B cell (primary cell): ENCODE results near the gene EPB41L4A. TPM values are rescaled to one million over a fixed set of nuclear protein-coding genes. Genes with fewer than 3 reads are reported as not detected.
"Not testable (repeated sequence)": the region's sequence is repeated elsewhere in the genome, so short reads cannot be mapped to it uniquely, and the experiment has no call there.

Experiments used
- ATAC-seq: fragments of 200-7000 bp; cut with Tn5 transposase; one replicate; pipeline ENCODE4 v1.10.0; 2021; ENCODE audit warnings: low read depth, mild to moderate bottlenecking, moderate number of reproducible peaks, moderate library complexity
- CTCF ChIA-PET: fragments of 350-600 bp; sonication (Branson Sonifier 250); formaldehyde crosslinking; loops from one replicate; lab custom pipeline; 2021; ENCODE audit warnings: antibody characterized with exemption, inconsistent platforms; lab: Charles Lee
- POLR2A ChIA-PET: fragments of 350-600 bp; sonication (Branson Sonifier 250); formaldehyde crosslinking; loops from one replicate; lab custom pipeline; 2021; ENCODE audit warnings: antibody characterized with exemption; lab: Charles Lee
- DNase-seq: peaks from one replicate; pipeline ENCODE4 v3.0.0; 2013
- H2AFZ ChIP-seq: 2 replicates; pipeline ENCODE4 v1.6.1; 2012; ENCODE audit warnings: mild to moderate bottlenecking, low read depth, low read length; ENCODE audit not compliant: insufficient read depth, poor library complexity, severe bottlenecking
- H3K27ac ChIP-seq, 2 donors: 1 replicate in 1 of 2; 2 replicates in 1 of 2; pipeline ENCODE4 v1.5.1; 2012 to 2013; ENCODE audit warnings: low read length in 2 of 2, mild to moderate bottlenecking in 2 of 2, moderate library complexity in 1 of 2
- H3K27me3 ChIP-seq, 4 experiments: fragments of 200-600 bp in 1 of 4; sonication (generic) in 1 of 4; replicated peaks in 1 of 4; 1 replicate in 2 of 4; 2 replicates in 2 of 4; pipeline versions ENCODE4 v1.6.1 to v1.7.0; 2013 to 2016; ENCODE audit warnings: low read length in 3 of 4, mild to moderate bottlenecking in 2 of 4, mixed read lengths in 1 of 4, moderate library complexity in 1 of 4; ENCODE audit not compliant: insufficient read depth in 4 of 4, control insufficient read depth in 3 of 4; ENCODE audit errors: control extremely low read depth in 1 of 4
- H3K36me3 ChIP-seq, 2 experiments: replicated peaks in 1 of 2; 1 replicate in 1 of 2; 2 replicates in 1 of 2; pipeline versions ENCODE4 v1.6.1 to v1.7.1; 2013; ENCODE audit warnings: low read length in 1 of 2; ENCODE audit not compliant: insufficient read depth in 2 of 2, control insufficient read depth in 1 of 2; ENCODE audit errors: control extremely low read depth in 1 of 2, extremely low read depth in 1 of 2
- H3K4me1 ChIP-seq, 2 donors: fragments of 200-600 bp in 1 of 2; sonication (generic) in 1 of 2; 1 replicate in 1 of 2; 2 replicates in 1 of 2; pipeline versions ENCODE4 v1.5.1 to v1.6.1; 2013 to 2017; ENCODE audit warnings: low read length in 2 of 2; ENCODE audit not compliant: control insufficient read depth in 2 of 2, insufficient read depth in 2 of 2
- H3K4me2 ChIP-seq: replicated peaks from 2 replicates; pipeline ENCODE3; 2012; ENCODE audit warnings: mild to moderate bottlenecking, low read depth, low read length; ENCODE audit not compliant: poor library complexity, severe bottlenecking
- H3K4me3 ChIP-seq, 5 experiments: fragments of 200-600 bp in 1 of 5; sonication (generic) in 1 of 5; 1 replicate in 3 of 5; 2 replicates in 2 of 5; pipeline versions ENCODE4 v1.5.1 to v1.7.0; 2011 to 2016; ENCODE audit warnings: low read length in 4 of 5, mild to moderate bottlenecking in 4 of 5, low read depth in 2 of 5, control low read depth in 1 of 5, moderate library complexity in 1 of 5; ENCODE audit not compliant: insufficient read depth in 1 of 5; ENCODE audit errors: control extremely low read depth in 1 of 5, extremely low read depth in 1 of 5
- H3K79me2 ChIP-seq: fragments of 200-600 bp; sonication (generic); one replicate; pipeline ENCODE4 v1.6.0; 2016; ENCODE audit warnings: low read length; ENCODE audit not compliant: control insufficient read depth, insufficient read depth
- H3K9ac ChIP-seq: fragments of 200-600 bp; sonication (generic); 2 replicates; pipeline ENCODE4 v1.6.1; 2017; ENCODE audit warnings: mild to moderate bottlenecking, low read length, moderate library complexity
- H3K9me3 ChIP-seq, 3 donors: one replicate each; pipeline versions ENCODE4 v1.6.1 to v1.7.1; 2013; ENCODE audit warnings: low read length in 2 of 3; ENCODE audit not compliant: control insufficient read depth in 2 of 3, insufficient read depth in 1 of 3; ENCODE audit errors: control extremely low read depth in 1 of 3
- H4K20me1 ChIP-seq: 2 replicates; pipeline ENCODE4 v1.6.0; 2012; ENCODE audit warnings: mild to moderate bottlenecking, low read length; ENCODE audit not compliant: insufficient read depth, control insufficient read depth, poor library complexity, severe bottlenecking
- H3K27ac Mint-ChIP-seq: one replicate; pipeline ENCODE4 v1.8.0; 2021; ENCODE audit warnings: mixed read lengths
- H3K27me3 Mint-ChIP-seq: one replicate; pipeline ENCODE4 v1.8.0; 2021; ENCODE audit warnings: mixed read lengths
- H3K4me1 Mint-ChIP-seq: one replicate; pipeline ENCODE4 v1.8.0; 2021; ENCODE audit warnings: mixed read lengths
- H3K4me3 Mint-ChIP-seq: one replicate; pipeline ENCODE4 v1.8.0; 2021; ENCODE audit warnings: mixed read lengths
- H3K9me3 Mint-ChIP-seq: one replicate; pipeline ENCODE4 v1.8.0; 2022; ENCODE audit warnings: mixed read lengths; ENCODE audit not compliant: insufficient read depth
- EZH2 ChIP-seq: IDR thresholded peaks from 2 replicates; pipeline ENCODE4 v1.6.1; 2012; ENCODE audit warnings: borderline replicate concordance, low read depth, mild to moderate bottlenecking, moderate library complexity, low read length; ENCODE audit not compliant: insufficient read depth, poor library complexity, severe bottlenecking
- WGBS: methylation state at CpG from one replicate; pipeline ENCODE4 v1.1.5; 2013; ENCODE audit warnings: missing lambda C conversion rate; ENCODE audit not compliant: insufficient coverage; 5-methylcytosine and 5-hydroxymethylcytosine counted together
- intact Hi-C: fragments of 100-400 bp; cut with micrococcal nuclease; formaldehyde crosslinking; loops from one replicate; pipeline ENCODE4 v1.10.0; 2022
- polyA plus RNA-seq: library from polyadenylated mRNA; depleted of rRNA; stranded (reverse); fragments of >200 nt; gene quantifications from 2 replicates; pipeline ENCODE4 v1.2.3, GENCODE V29; 2012
- total RNA-seq, 2 donors: library from RNA; stranded (reverse); fragments of 120-200 nt in 1 of 2; gene quantifications; 1 replicate in 1 of 2; 2 replicates in 1 of 2; pipeline versions ENCODE4 v1.2.3 to v1.2.4, GENCODE V29; 2013 to 2022
- TF ChIP-seq, protein P1 (sequence below): fragments of 200-600 bp; IDR thresholded peaks from one replicate; pipeline ENCODE4 v1.8.0; 2022; ENCODE audit warnings: antibody characterized with exemption, mild to moderate bottlenecking

EPB41L4A gene
- total and polyA plus RNA-seq, 2 donors (not counting 1 experiment from before 2014, with no cell fraction given): 1.8 to 12.9 TPM

DNA sequence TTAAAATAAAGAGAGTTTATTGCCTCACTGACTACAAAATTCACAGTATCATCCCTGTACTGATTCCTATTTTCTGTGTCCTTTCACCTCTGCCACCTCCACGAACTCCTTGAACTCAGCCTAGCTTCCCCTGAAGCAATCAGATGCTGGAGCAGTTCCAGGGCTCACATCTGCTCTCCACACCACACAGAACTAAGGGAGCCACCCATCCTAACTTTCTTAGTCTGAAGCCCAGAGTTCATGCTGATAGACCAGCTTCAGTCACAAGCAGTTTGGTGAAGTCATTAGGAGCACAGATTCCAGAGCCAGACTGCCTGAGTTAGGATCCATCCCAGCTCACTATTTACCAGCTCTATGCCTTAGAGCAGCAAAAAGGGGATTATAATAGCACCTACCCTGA, 15.6 kb upstream of the EPB41L4A start:
- peaks cover 8 to 10% of the 10 kb centered on the region in 2 donors for H3K4me1 ChIP-seq
- peaks cover 0 to 8% (median 5%) of the 10 kb centered on the region in 4 experiments for H3K27me3 ChIP-seq
- no peak overlapping the region for H3K27ac Mint-ChIP-seq
- TF ChIP-seq, protein P1, sequence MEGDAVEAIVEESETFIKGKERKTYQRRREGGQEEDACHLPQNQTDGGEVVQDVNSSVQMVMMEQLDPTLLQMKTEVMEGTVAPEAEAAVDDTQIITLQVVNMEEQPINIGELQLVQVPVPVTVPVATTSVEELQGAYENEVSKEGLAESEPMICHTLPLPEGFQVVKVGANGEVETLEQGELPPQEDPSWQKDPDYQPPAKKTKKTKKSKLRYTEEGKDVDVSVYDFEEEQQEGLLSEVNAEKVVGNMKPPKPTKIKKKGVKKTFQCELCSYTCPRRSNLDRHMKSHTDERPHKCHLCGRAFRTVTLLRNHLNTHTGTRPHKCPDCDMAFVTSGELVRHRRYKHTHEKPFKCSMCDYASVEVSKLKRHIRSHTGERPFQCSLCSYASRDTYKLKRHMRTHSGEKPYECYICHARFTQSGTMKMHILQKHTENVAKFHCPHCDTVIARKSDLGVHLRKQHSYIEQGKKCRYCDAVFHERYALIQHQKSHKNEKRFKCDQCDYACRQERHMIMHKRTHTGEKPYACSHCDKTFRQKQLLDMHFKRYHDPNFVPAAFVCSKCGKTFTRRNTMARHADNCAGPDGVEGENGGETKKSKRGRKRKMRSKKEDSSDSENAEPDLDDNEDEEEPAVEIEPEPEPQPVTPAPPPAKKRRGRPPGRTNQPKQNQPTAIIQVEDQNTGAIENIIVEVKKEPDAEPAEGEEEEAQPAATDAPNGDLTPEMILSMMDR: no peak
- TF ChIP-seq EZH2: no peak
- no peak overlapping the region for H2AFZ ChIP-seq
- no peak overlapping the region for H3K9ac ChIP-seq
- intact Hi-C loops: no loop called here
- no peaks in the 10 kb centered on the region for H3K9me3 ChIP-seq
- no peak overlapping the region for H3K4me2 ChIP-seq
- WGBS: 63% methylated on average over 1 of the region's 1 CpG
- H3K9me3 Mint-ChIP-seq: peaks cover 9% of the 10 kb centered on the region
- no peak overlapping the region for H3K4me3 ChIP-seq
- no peak overlapping the region for H3K4me3 Mint-ChIP-seq
- ChIA-PET POLR2A (no interaction called here), CTCF (no interaction called here)
- peaks cover 14% of the 10 kb centered on the region for H3K4me1 Mint-ChIP-seq
- ATAC-seq (no peak), DNase-seq (no peak)
- H3K27me3 Mint-ChIP-seq: peaks cover 30% of the 10 kb centered on the region
- no peak overlapping the region for H3K27ac ChIP-seq
- no peaks in the 10 kb centered on the region for H3K36me3 ChIP-seq
- no peaks in the 10 kb centered on the region for H4K20me1 ChIP-seq
- H3K79me2 ChIP-seq: no peaks in the 10 kb centered on the region

DNA sequence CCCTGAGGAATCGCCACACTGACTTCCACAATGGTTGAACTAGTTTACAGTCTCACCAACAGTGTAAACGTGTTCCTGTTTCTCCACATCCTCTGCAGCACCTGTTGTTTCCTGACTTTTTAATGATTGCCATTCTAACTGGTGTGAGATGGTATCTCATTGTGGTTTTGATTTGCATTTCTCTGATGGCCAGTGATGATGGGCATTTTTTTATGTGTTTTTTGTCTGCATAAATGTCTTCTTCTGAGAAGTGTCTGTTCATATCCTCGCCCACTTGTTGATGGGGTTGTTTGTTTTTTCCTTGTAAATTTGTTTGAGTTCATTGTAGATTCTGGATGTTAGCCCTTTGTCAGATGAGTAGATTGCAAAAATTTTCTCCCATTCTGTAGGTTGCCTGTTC, 7.1 kb upstream of the EPB41L4A start:
- H3K9ac ChIP-seq, DNase-seq, H3K36me3 ChIP-seq, H3K4me3 ChIP-seq, POLR2A ChIA-PET, H3K4me2 ChIP-seq, H3K9me3 Mint-ChIP-seq, H3K27ac Mint-ChIP-seq, H3K27ac ChIP-seq, H3K4me3 Mint-ChIP-seq, H2AFZ ChIP-seq, H3K9me3 ChIP-seq, CTCF ChIA-PET, H3K4me1 Mint-ChIP-seq, H3K79me2 ChIP-seq, H3K27me3 ChIP-seq, intact Hi-C loops, ATAC-seq, H4K20me1 ChIP-seq, H3K4me1 ChIP-seq: not testable (repeated sequence)
- WGBS: no CpG with 5 or more reads among the region's 3 CpGs
- peaks cover 23% of the 10 kb centered on the region for H3K27me3 Mint-ChIP-seq
